IMR-90 (cell line): ENCODE results near the gene VPS41. TPM values are rescaled to one million over a fixed set of nuclear protein-coding genes. Genes with fewer than 3 reads are reported as not detected.

Experiments used
- ATAC-seq: fragments of 200-7000 bp; cut with Tn5 transposase; 2 replicates; pipeline ENCODE4 v1.9.1; 2020; ENCODE audit warnings: low read depth, mild to moderate bottlenecking, moderate library complexity
- BruUV-seq: library from RNA; stranded (reverse); fragments of 400-500 nt; replicated peaks from 2 replicates; lab custom pipeline; 2021; lab: Mats Ljungman, UMichigan
- CTCF ChIA-PET: fragments of 300-600 bp; formaldehyde crosslinking; extraction: SDS; loops from one replicate; lab custom pipeline; 2021; ENCODE audit warnings: antibody characterized with exemption; lab: Yijun Ruan, JAX
- POLR2A ChIA-PET: fragments of 300-600 bp; sonication (Branson Sonifier 250); formaldehyde crosslinking; loops from one replicate; lab custom pipeline; 2022; ENCODE audit warnings: antibody characterized with exemption; ENCODE audit not compliant: unreplicated experiment; lab: Charles Lee
- DNase-seq: peaks from one replicate; pipeline ENCODE4 v3.0.0; 2013
- H2AFZ ChIP-seq: replicated peaks from 2 replicates; pipeline ENCODE3; 2013; ENCODE audit warnings: low read length, mild to moderate bottlenecking; ENCODE audit not compliant: poor library complexity
- H2AK5ac ChIP-seq: 2 replicates; pipeline ENCODE4 v1.6.1; 2013; ENCODE audit warnings: low read depth, low read length, inconsistent platforms
- H2AK9ac ChIP-seq: replicated peaks from 2 replicates; pipeline ENCODE3; 2013; ENCODE audit warnings: mild to moderate bottlenecking, low read depth, low read length, moderate library complexity; ENCODE audit not compliant: poor library complexity
- H2BK120ac ChIP-seq: 2 replicates; pipeline ENCODE4 v1.6.1; 2013; ENCODE audit warnings: low read depth, low read length, inconsistent platforms
- H2BK15ac ChIP-seq: 3 replicates; pipeline ENCODE4 v1.6.1; 2013; ENCODE audit warnings: low read depth, low read length, inconsistent platforms
- H2BK20ac ChIP-seq: 2 replicates; pipeline ENCODE4 v1.6.1; 2013; ENCODE audit warnings: low read depth, mild to moderate bottlenecking, inconsistent platforms, low read length, moderate library complexity
- H2BK5ac ChIP-seq: 2 replicates; pipeline ENCODE4 v1.6.1; 2013; ENCODE audit warnings: mild to moderate bottlenecking, low read depth, low read length, inconsistent platforms; ENCODE audit not compliant: poor library complexity, severe bottlenecking
- H3K14ac ChIP-seq: replicated peaks from 2 replicates; pipeline ENCODE4 v1.6.1; 2013; ENCODE audit warnings: low read depth, low read length, inconsistent platforms
- H3K18ac ChIP-seq: 2 replicates; pipeline ENCODE4 v1.6.1; 2013; ENCODE audit warnings: low read depth, low read length, control low read depth
- H3K23ac ChIP-seq: 2 replicates; pipeline ENCODE4 v1.6.1; 2013; ENCODE audit warnings: low read depth, low read length, inconsistent platforms
- H3K27ac ChIP-seq: 2 replicates; pipeline ENCODE4 v1.5.1; 2013; ENCODE audit warnings: mild to moderate bottlenecking, control low read depth, low read length; ENCODE audit not compliant: insufficient read depth
- H3K27me3 ChIP-seq: 2 replicates; pipeline ENCODE4 v1.6.1; 2013; ENCODE audit warnings: low read length; ENCODE audit not compliant: control insufficient read depth, insufficient read depth
- H3K36me3 ChIP-seq: 2 replicates; pipeline ENCODE4 v1.6.1; 2013; ENCODE audit warnings: low read length, mixed read lengths; ENCODE audit not compliant: control insufficient read depth, insufficient read depth
- H3K4ac ChIP-seq: 2 replicates; pipeline ENCODE4 v1.6.1; 2013; ENCODE audit warnings: low read depth, low read length, inconsistent platforms
- H3K4me1 ChIP-seq: 2 replicates; pipeline ENCODE4 v1.6.1; 2013; ENCODE audit warnings: low read length, mixed read lengths; ENCODE audit not compliant: control insufficient read depth, insufficient read depth
- H3K4me2 ChIP-seq: 2 replicates; pipeline ENCODE4 v1.6.1; 2013; ENCODE audit warnings: low read depth, mild to moderate bottlenecking, control low read depth, low read length, moderate library complexity
- H3K4me3 ChIP-seq: 2 replicates; pipeline ENCODE4 v1.5.1; 2013; ENCODE audit warnings: low read depth, mild to moderate bottlenecking, control low read depth, low read length, moderate library complexity; ENCODE audit not compliant: insufficient read depth
- H3K56ac ChIP-seq: 2 replicates; pipeline ENCODE4 v1.6.1; 2013; ENCODE audit warnings: low read length, inconsistent platforms; ENCODE audit not compliant: insufficient read depth; ENCODE audit errors: extremely low read depth
- H3K79me1 ChIP-seq, 2 experiments: 2 replicates each; pipeline ENCODE4 v1.6.1; 2013; ENCODE audit warnings: low read length in 2 of 2, inconsistent platforms in 1 of 2, low read depth in 1 of 2
- H3K9ac ChIP-seq: 2 replicates; pipeline ENCODE4 v1.6.1; 2013; ENCODE audit warnings: low read depth, low read length, control low read depth
- H3K9me1 ChIP-seq: 2 replicates; pipeline ENCODE4 v1.6.1; 2013; ENCODE audit warnings: low read length, inconsistent platforms; ENCODE audit not compliant: insufficient read depth
- H3K9me3 ChIP-seq: 2 replicates; pipeline ENCODE4 v1.6.1; 2013; ENCODE audit warnings: low read length; ENCODE audit not compliant: control insufficient read depth, insufficient read depth
- H4K20me1 ChIP-seq: 2 replicates; pipeline ENCODE4 v1.6.1; 2013; ENCODE audit warnings: low read length, inconsistent platforms; ENCODE audit not compliant: insufficient read depth
- H4K5ac ChIP-seq: 2 replicates; pipeline ENCODE4 v1.6.1; 2013; ENCODE audit warnings: mild to moderate bottlenecking, low read depth, low read length, control low read depth
- H4K8ac ChIP-seq, 2 experiments: 2 replicates each; pipeline ENCODE4 v1.6.1; 2013; ENCODE audit warnings: low read depth in 2 of 2, low read length in 2 of 2, control low read depth in 1 of 2, inconsistent platforms in 1 of 2
- H4K91ac ChIP-seq: 2 replicates; pipeline ENCODE4 v1.6.1; 2013; ENCODE audit warnings: low read depth, low read length, inconsistent platforms; ENCODE audit not compliant: insufficient read depth
- BHLHE40 ChIP-seq: fragments of 150-350 bp; IDR thresholded peaks from 2 replicates; pipeline ENCODE4 v1.6.1; 2016; ENCODE audit warnings: mild to moderate bottlenecking, low read depth, low read length
- CHD1 ChIP-seq: IDR thresholded peaks from 2 replicates; pipeline ENCODE4 v1.6.1; 2012; ENCODE audit warnings: low read depth, low read length, improper control_type of control experiment
- ELK1 ChIP-seq: fragments of 150-350 bp; IDR thresholded peaks from 2 replicates; pipeline ENCODE4 v1.6.1; 2016; ENCODE audit warnings: low read depth, mild to moderate bottlenecking, low read length, moderate library complexity, borderline replicate concordance
- FOS ChIP-seq: fragments of 150-350 bp; IDR thresholded peaks from 2 replicates; pipeline ENCODE4 v1.6.1; 2016; ENCODE audit warnings: low read depth, low read length
- MAFK ChIP-seq: IDR thresholded peaks from 2 replicates; pipeline ENCODE4 v1.6.1; 2012; ENCODE audit warnings: low read depth, low read length, improper control_type of control experiment
- MXI1 ChIP-seq: IDR thresholded peaks from 2 replicates; pipeline ENCODE4 v1.6.1; 2012; ENCODE audit warnings: low read depth, mild to moderate bottlenecking, low read length, moderate library complexity, borderline replicate concordance
- NFE2L2 ChIP-seq: fragments of 150-350 bp; IDR thresholded peaks from 2 replicates; pipeline ENCODE4 v1.6.1; 2016; ENCODE audit warnings: low read depth, mild to moderate bottlenecking, low read length
- RAD21 ChIP-seq: IDR thresholded peaks from 2 replicates; pipeline ENCODE4 v1.6.1; 2012; ENCODE audit warnings: low read length, improper control_type of control experiment
- RFX5 ChIP-seq: IDR thresholded peaks from 2 replicates; pipeline ENCODE4 v1.8.0; 2012; ENCODE audit warnings: low read depth, mild to moderate bottlenecking, low read length, moderate library complexity
- WGBS, 2 experiments: methylation state at CpG; one replicate each; pipeline versions ENCODE4 v1.1.5 to v1.1.7; 2013; ENCODE audit warnings: missing lambda C conversion rate in 2 of 2; ENCODE audit not compliant: insufficient read length in 1 of 2; ENCODE audit errors: extremely low coverage in 2 of 2; 5-methylcytosine and 5-hydroxymethylcytosine counted together
- dilution Hi-C: fragments of 300-500 bp; cut with HindIII; formaldehyde crosslinking; loops from one replicate; pipeline ENCODE4 v1.14.3; 2018; ENCODE audit warnings: low sequenced_read_pairs; ENCODE audit not compliant: unreplicated experiment
- in situ Hi-C: fragments of 300-500 bp; cut with MboI; formaldehyde crosslinking; loops from 3 replicates; pipeline ENCODE4 v1.14.3; 2019; ENCODE audit warnings: low sequenced_read_pairs, inconsistent platforms, mixed read lengths
- intact Hi-C: fragments of 100-400 bp; cut with micrococcal nuclease; formaldehyde crosslinking; loops from 2 replicates; pipeline ENCODE4 v1.10.0; 2022
- polyA plus RNA-seq, 3 experiments: library from polyadenylated mRNA; depleted of rRNA; stranded (reverse); fragments of >200 nt; gene quantifications; 2 replicates each; pipeline ENCODE4 v1.2.3, GENCODE V29; 2012; ENCODE audit warnings: low replicate concordance in 1 of 3
- total RNA-seq: library from RNA; depleted of rRNA; stranded (reverse); fragments of >200 nt; gene quantifications from 2 replicates; pipeline ENCODE4 v1.2.3, GENCODE V29; 2012

VPS41 gene
- total and polyA plus RNA-seq, 2 of the 4 experiments (the other 2 are of a cell fraction): 16.0 to 28.0 TPM

DNA sequence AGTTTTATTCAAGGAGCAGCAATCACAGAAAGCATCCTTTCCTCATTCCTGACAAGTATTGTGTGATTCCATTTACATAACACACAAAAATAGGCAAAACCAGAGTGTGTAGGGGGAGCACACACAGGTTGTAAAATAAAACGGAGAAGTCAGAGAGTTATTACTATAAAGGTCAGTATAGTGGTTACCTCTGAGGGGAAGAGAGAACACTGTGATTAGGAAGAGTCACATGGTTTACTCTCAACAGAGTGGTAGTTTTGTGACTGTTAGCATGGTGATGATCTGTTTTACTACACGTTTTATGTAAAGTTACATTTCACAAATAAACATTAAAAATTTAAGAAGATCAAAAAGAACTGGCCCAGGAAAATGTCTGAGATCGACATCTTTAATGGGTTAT is 74.6 kb downstream of the VPS41 start:
- ATAC-seq: no peak
- H2AK5ac ChIP-seq: no peak overlapping the region
- no peak overlapping the region for H3K4me2 ChIP-seq
- no peaks in the 10 kb centered on the region for H3K9me1 ChIP-seq
- H3K56ac ChIP-seq: no peak overlapping the region
- no peak overlapping the region for H2BK5ac ChIP-seq
- CTCF ChIA-PET: no interaction called here
- in situ Hi-C loops: loop anchor here (25.0 kb wide), 1 partner anchor 903 kb away; no protein-coding TSS in a partner anchor
- no peaks in the 10 kb centered on the region for H3K36me3 ChIP-seq
- BruUV-seq: no TSS peak
- intact Hi-C loops: no loop called here
- no peak overlapping the region for H3K23ac ChIP-seq
- WGBS, 2 experiments: no CpG with 5 or more reads among the region's 3 CpGs
- no peak overlapping the region for H3K27ac ChIP-seq
- H3K4ac ChIP-seq: no peak overlapping the region
- no peak overlapping the region for H3K14ac ChIP-seq
- peaks cover 6 to 10% of the 10 kb centered on the region in 2 experiments; a peak in 1 of 4 replicates for H3K79me1 ChIP-seq
- H3K9ac ChIP-seq: no peak overlapping the region
- no peaks in the 10 kb centered on the region for H3K4me1 ChIP-seq
- H2BK120ac ChIP-seq: no peak overlapping the region
- no peaks in the 10 kb centered on the region for H3K9me3 ChIP-seq
- dilution Hi-C loops: no loop called here
- no peak overlapping the region for H3K18ac ChIP-seq
- H3K4me3 ChIP-seq: no peak overlapping the region
- no peak overlapping the region for H2BK15ac ChIP-seq
- no peak overlapping the region for H2AFZ ChIP-seq
- H2BK20ac ChIP-seq: no peak overlapping the region
- H2AK9ac ChIP-seq: no peak overlapping the region
- no peak overlapping the region for H4K5ac ChIP-seq
- POLR2A ChIA-PET: no interaction called here
- H4K20me1 ChIP-seq: no peaks in the 10 kb centered on the region
- TF ChIP-seq CHD1 (no peak), NFE2L2 (no peak), RAD21 (no peak), ELK1 (no peak), MXI1 (no peak), MAFK (no peak), FOS (no peak), RFX5 (no peak), BHLHE40 (no peak)
- no peak overlapping the region for H4K8ac ChIP-seq
- no peaks in the 10 kb centered on the region for H3K27me3 ChIP-seq
- H4K91ac ChIP-seq: no peak overlapping the region
- no peak for DNase-seq
